T1000 (cell line): ENCODE measurements around the gene MATR3.

Source experiments
- DNase-seq: peaks from one replicate; lab custom pipeline; 2025; ENCODE audit warnings: mixed read lengths; lab: John Stamatoyannopoulos, UW

The MATR3 gene

DNA sequence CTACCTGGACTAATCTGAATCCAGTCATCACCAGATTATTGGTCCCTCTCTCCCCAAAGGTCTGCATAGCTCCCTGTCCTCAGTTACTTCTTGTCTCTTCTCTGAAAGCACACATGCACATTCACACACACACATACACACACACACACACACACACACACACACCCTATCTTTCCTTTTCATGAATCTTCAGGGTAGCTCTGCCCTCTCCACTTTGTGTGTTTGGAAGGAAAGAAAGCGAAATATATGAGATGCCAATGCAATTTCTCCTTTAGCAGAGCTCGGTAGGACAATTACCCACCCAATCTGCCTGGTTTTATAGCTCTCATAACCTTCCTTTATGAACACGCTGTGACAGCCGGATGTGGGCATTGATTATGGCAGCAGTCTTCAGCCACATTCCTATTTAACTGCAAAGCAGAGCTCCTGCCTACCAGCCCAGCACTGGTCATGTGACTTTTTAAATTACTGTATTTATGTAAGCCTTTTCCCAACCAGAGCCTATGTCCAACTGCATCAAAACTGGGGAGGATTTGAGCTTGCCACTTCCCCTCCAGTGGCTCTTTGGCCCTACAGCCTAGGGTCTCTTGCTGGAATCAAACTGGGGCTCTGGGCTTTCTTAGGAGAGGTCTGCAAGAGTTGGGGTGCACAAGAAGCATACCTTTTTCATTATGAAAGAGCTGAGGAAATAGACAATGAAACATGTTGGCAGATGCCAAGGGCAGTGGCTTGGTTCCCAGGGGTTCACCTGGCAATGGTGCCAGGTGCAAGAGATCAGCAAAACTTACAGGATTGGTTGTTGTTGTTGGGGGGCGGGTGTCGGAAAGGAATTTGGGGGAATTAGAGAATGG lies 20.8 kb upstream of the MATR3 start:
- peak; percentile 12 for DNase-seq

DNA sequence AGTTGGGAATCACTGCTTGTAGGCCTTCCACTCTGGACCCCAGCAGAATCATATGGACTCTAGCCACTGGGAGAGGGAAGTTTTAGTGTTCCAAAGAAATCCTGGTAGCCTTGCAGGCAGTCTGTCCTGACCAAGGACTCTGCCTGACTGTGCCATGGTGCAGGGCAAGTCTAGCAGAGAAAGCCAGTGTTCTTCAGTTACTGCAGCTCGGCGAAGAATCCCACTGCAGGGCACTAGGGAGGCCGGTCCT lies 20.3 kb upstream of the MATR3 start:
- no peak for DNase-seq

DNA sequence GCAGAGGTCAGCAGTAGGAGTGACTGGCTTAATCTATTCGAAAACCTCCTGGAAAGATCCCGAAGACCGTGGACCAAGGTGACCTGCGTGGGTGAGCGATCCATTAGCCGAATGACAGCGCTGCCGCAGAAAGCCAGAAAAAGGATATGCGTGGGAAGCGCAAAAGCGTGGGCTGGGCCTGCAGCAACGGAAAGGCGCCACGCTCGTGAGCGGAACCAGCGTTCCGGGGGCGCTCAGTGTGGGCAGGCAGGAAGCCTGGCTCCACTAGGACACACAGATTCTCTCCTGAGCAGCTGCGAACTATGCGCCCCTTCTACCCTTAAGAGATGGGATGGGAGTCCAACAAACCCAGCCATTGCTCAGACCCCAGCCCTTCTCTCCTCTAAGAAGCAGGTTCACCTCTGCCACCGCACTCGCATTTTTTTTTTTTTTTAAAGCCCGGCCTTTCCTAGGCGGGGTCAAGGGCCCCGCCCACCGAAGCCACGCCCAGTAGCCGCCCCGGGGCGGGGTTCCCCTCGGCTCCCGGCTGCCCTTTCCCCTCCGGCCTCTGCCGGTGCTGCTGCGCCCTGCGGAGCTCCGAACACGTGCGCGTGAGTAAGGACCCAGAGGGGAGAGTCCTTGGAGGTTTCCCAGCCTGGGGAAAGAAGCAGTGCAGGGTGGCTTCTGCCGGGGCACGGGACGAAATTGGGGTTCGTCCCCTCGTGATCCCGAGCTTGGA lies 19.8 kb upstream of the MATR3 start:
- peak; percentile 83 for DNase-seq

GRCh38 chr5:139275536-139275935 lies 18.0 kb upstream of the MATR3 start:
- no peak for DNase-seq

DNA sequence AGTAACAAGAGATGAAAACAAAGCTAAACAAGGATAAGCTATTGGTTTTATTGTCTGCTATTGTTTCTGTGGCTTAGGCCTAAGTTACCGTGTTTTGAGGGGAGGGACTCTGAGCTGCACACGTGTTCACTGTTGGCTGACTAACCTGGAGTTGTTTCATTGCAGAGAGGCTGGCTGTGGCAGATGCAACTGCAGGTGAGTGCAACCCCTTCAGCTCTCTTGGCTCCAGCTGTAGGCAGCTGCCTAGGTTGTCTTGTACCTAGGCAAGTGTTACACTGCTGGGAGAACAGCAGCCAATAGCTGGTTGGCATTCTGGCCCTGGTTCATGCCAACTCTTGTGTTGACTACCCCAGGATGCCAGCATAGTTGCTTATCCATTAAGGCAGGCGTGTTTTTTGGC lies 17.6 kb upstream of the MATR3 start:
- no peak for DNase-seq

GRCh38 chr5:139276426-139276825 lies 17.1 kb upstream of the MATR3 start:
- DNase-seq = no peak

GRCh38 chr5:139277171-139277570 lies 16.4 kb upstream of the MATR3 start:
- no peak for DNase-seq

DNA sequence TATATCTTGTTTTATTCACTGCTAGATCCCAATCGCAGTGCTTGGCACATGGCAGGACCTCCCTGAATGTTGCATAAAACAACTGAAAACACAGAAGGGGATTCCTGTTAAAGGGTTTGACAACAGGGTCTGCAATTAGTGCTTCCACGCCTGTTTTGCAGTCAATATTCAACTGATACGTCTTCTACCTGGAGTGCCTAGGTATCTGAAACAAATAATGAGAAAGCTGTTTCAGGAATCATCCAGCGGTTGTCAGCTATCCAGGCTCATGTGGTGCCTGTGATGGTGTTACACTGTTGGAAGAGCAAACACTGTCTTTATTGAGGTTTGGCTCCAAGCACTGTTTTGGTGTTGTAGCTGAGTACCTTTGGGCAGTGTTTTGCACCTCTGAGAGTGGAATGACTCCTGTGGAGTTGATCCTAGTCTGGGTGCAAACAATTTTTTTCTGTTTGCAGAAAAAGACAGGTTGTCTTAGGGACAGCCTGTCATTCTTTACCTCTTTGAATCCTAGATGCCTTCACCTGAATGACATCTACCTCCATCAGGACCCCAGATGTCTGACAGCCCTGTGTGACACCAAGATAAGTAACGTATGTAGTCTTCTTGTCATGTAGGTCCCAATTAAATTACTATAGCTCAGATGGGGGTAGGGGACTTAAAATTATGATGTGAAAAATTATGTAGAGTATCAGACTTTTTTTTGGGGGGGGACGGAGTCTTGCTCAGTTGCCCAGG lies 14.8 kb upstream of the MATR3 start:
- no peak for DNase-seq

DNA sequence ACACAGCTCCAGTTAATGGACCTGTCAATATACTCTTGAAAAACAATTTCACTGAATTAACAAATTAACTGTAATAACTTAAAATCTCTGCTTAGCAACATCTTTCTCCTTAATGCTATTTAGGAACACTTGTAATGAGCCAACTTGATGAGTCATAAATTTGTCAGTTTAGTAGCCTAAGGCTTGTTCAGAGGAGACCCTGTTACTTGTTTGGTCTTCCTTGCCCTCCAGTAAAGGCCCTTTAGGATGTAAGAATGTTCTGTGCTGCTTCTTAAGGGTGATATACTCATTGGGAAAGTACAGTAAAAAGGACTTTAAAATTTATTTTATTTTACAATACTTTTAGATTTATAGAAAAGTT lies 11.4 kb upstream of the MATR3 start:
- no peak for DNase-seq

DNA sequence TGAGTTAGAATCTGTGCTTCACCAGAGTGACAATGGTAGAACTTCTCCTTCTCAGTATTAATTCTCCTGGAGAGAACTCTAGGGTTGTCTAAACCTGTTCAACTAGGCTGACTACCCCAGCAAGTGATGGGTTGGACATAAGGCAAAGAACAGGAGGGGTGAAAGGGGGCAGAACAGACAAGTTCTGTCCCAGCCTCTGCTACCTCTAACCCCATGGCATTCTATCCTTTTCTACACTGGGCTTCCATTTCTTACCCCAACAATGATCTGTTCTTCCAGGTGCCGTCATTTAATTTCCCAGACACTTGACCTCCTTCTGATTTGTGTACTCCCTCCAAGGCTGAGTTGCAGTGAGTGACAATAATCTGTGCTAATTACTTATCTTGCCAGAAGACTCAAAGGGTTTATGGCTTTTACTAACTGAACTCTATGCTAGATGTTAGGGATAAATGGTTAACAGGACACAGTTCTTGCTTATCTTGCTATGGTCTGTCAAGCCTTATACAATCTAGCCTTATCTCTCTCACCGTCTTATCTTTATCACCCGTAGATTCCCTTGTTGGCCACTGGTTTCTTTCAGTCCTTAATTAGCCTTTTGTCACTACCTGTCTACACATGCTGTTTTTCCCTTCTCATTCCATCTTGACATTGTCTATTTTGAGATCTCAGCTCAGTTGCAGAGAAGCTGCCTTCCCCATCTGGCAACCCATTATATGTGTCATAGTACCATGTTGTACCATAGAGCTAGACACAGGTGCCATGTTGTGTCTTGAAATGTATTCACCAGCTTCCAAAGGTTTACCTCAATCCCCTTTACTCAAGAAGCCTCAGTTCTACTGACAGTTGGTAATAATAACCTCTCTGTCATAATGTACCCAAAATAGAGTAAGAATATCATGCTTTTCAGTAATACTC lies 10.0 kb upstream of the MATR3 start:
- DNase-seq = no peak

DNA sequence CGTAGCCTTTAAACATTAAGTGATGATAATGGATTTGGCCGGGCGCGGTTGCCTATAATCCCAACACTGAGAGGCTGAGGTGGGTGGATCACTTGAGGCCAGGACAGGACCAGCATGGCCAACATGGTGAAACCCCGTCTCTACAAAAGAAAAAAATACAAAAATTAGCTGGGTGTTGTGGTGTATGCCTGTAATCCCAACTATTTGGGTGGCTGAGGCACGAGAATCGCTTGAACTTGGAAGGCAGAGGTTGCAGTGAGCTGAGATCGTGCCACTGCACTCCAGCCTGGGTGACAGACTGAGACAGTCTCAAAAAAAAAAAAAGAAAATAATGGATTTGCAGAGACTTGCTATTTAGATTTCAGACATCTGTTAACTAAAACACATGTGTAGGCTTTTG lies 9.2 kb upstream of the MATR3 start:
- no peak for DNase-seq

DNA sequence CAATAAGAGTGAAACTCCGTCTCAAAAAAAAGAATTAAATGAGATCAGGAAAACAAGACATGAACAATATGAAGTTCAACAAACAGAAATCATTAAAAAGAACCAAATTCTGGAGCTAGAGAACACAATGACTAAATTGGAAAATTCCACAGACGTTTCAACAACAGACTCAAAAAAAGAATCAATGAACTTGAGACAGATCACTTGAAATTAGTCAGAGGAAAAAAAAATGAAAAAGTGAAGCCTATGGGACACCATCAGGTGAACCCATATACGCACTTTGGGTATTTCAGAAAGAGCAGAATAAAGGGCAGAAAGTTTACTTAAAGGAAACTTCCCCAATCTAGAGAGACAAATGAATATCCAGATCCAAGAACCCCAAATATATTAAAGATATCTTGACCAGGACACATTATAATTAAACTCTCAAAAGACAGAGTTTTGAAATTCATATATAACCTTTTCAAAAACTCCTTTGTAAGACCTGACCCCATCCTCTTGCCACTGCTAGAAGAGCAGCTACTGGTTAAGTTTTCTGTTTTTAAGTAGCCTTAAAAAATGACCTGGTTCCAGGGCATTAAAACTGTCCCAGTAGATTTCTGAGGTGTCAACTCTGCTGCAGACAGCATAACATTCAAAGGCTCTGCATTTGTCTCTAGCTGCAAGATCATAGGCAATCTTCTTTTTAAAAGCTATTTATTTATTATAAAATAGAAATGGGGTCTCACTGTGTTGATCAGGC lies 7.7 kb upstream of the MATR3 start:
- DNase-seq = no peak

DNA sequence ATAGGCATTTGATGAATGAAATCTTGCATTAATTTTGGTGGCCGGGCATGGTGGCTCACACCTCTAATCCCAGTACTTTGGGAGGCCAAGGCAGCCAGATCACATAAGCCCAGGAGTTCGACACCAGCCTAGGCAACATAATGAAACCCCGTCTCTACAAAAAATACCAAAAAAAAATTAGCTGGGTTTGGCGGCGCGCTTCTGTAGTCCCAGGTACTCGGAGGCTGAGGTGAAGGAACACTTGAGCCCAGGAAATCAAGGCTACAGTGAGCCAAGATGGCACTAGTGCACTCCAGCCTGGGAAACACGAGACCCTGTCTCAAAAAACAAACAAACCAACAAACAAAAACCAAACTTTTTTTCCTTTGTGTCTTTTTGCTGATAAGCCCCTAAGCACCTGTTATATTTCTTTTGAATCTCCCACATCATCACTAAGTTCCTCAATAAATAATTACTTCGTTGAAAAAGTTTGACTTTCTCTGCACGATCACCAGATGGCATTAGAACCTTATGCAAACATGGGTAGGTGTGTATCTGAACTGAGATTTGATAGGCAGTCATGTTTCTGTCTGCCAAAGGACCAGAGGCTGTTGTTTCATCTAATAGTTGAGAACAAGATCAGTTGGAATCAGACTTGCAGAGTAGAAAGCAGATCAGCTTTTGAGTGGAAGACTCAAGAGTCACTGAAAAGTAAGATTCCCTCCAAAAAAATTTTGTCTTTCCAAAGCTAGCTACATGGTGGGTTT lies 5.5 kb upstream of the MATR3 start:
- no peak for DNase-seq

DNA sequence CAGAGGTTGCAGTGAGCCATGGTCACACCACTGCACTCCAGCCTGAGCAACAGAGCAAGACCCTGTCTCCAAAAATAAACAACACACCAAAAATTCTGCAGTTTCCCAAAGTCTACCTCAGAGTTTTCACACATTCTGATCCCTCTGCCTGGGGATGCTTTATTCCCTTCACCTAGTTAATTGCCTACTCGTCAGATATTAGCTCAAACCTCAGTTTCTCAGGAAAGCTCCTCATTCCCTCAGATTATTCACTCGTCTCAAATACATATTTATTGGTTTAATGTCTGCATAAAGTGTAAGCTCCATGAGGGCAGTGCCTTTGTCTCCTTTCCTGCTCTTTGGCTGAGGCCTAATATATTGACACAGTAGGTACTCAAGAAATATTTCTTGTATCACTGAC lies 2.5 kb upstream of the MATR3 start:
- DNase-seq = no peak

DNA sequence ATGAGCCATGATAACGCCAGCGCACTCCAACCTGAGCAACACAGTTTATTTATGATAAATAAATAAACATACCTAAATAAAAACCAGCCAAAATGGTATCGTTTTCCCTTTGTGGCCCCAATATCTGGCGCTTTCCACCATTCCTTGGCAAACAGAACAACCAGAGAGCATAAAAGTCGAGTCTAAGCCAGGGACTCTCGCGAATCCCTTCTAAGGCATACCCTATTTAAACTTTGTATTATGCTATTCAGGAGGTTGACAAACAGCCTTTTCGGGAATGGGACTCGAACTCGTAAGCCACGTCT lies 386 bp upstream of the MATR3 start:
- DNase-seq = no peak

- DNase-seq = peak; percentile 37
Observed at GRCh38 chr5:139294374-139295165, 1.0 kb downstream of the MATR3 start.

- no peak for DNase-seq
Observed at GRCh38 chr5:139295346-139296057, 2.0 kb downstream of the MATR3 start.

GRCh38 chr5:139296198-139296597 lies 2.7 kb downstream of the MATR3 start:
- no peak for DNase-seq

- no peak for DNase-seq
Observed at GRCh38 chr5:139296862-139297326, 3.4 kb downstream of the MATR3 start.
